Bronchial epithelial cell (primary cell): ENCODE data around the gene CACFD1. TPM values are rescaled to one million over a fixed set of nuclear protein-coding genes. Genes with fewer than 3 reads are reported as not detected.

Experiments
- DNase-seq: peaks from one replicate; pipeline ENCODE4 v3.0.0-alpha.2; 2010; ENCODE audit warnings: low read depth
- FAIRE-seq: peaks from 2 replicates; lab custom pipeline; 2011; peaks lifted over from hg19 to GRCh38; lab: Jason Lieb, UNC
- H3K27me3 ChIP-seq: 2 replicates; pipeline ENCODE4 v1.5.1; 2011; ENCODE audit warnings: low read length; ENCODE audit not compliant: control insufficient read depth, insufficient read depth
- H3K36me3 ChIP-seq: 2 replicates; pipeline ENCODE4 v1.5.1; 2011; ENCODE audit warnings: low read length; ENCODE audit not compliant: control insufficient read depth, insufficient read depth
- H3K4me3 ChIP-seq: 2 replicates; pipeline ENCODE4 v1.5.1; 2011; ENCODE audit warnings: mild to moderate bottlenecking, low read depth, low read length, control low read depth
- total RNA-seq: library from RNA; depleted of rRNA; stranded (reverse); fragments of >200 nt; gene quantifications from 2 replicates; pipeline ENCODE4 v1.2.1, GENCODE V29; 2014
- TF ChIP-seq, protein P1 (sequence below): IDR thresholded peaks from 2 replicates; pipeline ENCODE4 v1.5.1; 2011; ENCODE audit warnings: mild to moderate bottlenecking, moderate library complexity, low read length, control low read depth, inconsistent platforms; ENCODE audit not compliant: insufficient read depth, severe bottlenecking

Gene CACFD1
- total RNA-seq, 1 donor from 2014 or later: 5.5 TPM

DNA sequence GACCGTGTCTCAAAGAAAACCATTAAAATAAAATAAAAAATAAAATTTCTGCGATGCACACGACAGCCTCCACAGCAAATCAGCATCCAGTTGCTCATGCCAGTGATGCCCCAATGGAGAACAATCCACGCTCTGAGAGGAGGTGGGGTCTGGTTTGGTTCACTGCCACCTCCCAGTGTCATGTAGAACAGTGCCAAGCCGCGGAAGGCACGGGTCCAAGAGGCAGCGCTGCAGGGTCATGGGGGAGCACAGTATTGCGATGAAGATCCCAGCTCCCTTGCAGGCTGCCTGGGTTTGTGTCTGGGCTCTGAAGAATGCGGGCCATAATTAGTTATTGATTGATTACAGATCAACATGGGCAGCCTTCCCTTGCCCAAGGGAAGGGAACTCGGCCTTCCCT is 6.1 kb upstream of the CACFD1 start:
- Histone ChIP-seq H3K36me3 (no peaks in the 10 kb centered on the region), H3K4me3 (no peak overlapping the region), H3K27me3 (no peaks in the 10 kb centered on the region)
- TF ChIP-seq, protein P1, sequence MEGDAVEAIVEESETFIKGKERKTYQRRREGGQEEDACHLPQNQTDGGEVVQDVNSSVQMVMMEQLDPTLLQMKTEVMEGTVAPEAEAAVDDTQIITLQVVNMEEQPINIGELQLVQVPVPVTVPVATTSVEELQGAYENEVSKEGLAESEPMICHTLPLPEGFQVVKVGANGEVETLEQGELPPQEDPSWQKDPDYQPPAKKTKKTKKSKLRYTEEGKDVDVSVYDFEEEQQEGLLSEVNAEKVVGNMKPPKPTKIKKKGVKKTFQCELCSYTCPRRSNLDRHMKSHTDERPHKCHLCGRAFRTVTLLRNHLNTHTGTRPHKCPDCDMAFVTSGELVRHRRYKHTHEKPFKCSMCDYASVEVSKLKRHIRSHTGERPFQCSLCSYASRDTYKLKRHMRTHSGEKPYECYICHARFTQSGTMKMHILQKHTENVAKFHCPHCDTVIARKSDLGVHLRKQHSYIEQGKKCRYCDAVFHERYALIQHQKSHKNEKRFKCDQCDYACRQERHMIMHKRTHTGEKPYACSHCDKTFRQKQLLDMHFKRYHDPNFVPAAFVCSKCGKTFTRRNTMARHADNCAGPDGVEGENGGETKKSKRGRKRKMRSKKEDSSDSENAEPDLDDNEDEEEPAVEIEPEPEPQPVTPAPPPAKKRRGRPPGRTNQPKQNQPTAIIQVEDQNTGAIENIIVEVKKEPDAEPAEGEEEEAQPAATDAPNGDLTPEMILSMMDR: no peak
- DNase-seq: no peak
- no peak for FAIRE-seq

DNA sequence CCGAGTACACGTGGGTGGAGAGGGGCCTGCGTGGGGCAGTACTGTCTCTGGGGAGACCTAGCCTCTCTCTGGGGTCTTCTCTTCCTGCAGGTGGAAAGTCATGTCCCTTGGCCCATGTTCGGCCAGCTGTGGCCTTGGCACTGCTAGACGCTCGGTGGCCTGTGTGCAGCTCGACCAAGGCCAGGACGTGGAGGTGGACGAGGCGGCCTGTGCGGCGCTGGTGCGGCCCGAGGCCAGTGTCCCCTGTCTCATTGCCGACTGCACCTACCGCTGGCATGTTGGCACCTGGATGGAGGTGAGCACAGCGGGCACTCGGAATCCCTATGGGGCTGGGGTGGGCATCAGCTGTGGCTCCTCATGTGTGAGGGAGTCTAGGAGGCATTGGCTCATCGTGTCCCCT is 5.5 kb upstream of the CACFD1 start:
- no peak for FAIRE-seq
- no peak for DNase-seq
- TF ChIP-seq, protein P1: no peak

DNA sequence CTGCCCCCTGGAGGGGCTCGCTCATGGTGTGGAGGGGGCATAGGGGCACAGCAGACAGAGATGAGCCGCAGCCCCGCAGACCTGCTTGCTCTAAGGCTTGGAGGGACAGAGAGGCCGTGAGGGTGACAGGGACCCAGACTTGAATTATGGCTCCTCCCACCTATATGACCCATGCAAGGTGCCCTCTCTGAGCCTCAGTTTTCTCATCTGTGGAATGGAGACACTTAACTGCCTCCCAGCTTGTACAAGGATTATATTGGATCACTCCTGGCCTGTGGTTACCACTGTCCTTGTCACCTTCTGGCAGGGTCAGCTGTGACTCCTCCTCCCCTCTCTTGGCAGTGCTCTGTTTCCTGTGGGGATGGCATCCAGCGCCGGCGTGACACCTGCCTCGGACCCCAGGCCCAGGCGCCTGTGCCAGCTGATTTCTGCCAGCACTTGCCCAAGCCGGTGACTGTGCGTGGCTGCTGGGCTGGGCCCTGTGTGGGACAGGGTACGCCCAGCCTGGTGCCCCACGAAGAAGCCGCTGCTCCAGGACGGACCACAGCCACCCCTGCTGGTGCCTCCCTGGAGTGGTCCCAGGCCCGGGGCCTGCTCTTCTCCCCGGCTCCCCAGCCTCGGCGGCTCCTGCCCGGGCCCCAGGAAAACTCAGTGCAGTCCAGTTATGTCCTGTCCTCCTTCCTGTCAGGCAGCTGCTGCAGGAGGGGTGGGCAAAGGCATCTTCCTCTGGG is 4.7 kb upstream of the CACFD1 start:
- TF ChIP-seq, protein P1: no peak
- FAIRE-seq (no peak), DNase-seq (no peak)
- Histone ChIP-seq H3K27me3 (no peaks in the 10 kb centered on the region), H3K36me3 (no peaks in the 10 kb centered on the region), H3K4me3 (no peak overlapping the region)

More for the DNA sequence above, 5.5 kb upstream of the CACFD1 start:
- no peaks in the 10 kb centered on the region for H3K27me3 ChIP-seq
- no peaks in the 10 kb centered on the region for H3K36me3 ChIP-seq
- no peak overlapping the region for H3K4me3 ChIP-seq

DNA sequence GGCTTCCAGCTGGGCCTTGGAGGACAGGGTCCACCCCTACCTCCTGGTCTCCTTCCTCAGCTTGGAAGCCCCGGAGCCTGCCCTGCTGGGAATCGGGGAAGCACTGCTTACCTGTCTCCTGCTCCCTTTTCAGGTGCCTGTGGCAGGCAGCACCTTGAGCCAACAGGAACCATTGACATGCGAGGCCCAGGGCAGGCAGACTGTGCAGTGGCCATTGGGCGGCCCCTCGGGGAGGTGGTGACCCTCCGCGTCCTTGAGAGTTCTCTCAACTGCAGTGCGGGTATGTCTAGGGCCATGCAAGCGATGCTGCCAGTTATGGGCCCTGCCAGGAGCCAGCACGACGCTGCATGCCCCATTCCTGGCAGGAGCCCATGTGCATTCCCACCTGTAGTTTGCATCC is 3.8 kb upstream of the CACFD1 start:
- Histone ChIP-seq H3K4me3 (no peak overlapping the region), H3K27me3 (no peaks in the 10 kb centered on the region), H3K36me3 (no peaks in the 10 kb centered on the region)
- TF ChIP-seq, protein P1: no peak
- no peak for FAIRE-seq
- no peak for DNase-seq

DNA sequence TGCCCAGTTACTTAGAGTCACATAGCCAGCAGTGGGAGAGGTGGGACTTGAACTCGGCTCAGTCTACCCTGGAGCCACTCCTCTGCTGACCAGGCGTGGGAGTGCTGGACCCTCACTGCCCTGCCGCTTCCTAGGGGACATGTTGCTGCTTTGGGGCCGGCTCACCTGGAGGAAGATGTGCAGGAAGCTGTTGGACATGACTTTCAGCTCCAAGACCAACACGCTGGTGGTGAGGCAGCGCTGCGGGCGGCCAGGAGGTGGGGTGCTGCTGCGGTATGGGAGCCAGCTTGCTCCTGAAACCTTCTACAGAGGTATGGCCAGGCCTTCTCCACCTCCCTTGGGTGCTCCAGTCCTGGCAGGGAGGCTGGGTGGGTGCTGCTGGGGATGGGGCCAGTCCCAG is 3.4 kb upstream of the CACFD1 start:
- TF ChIP-seq, protein P1: no peak
- DNase-seq: no peak
- FAIRE-seq: no peak
- Histone ChIP-seq H3K36me3 (no peaks in the 10 kb centered on the region), H3K27me3 (no peaks in the 10 kb centered on the region), H3K4me3 (no peak overlapping the region)

DNA sequence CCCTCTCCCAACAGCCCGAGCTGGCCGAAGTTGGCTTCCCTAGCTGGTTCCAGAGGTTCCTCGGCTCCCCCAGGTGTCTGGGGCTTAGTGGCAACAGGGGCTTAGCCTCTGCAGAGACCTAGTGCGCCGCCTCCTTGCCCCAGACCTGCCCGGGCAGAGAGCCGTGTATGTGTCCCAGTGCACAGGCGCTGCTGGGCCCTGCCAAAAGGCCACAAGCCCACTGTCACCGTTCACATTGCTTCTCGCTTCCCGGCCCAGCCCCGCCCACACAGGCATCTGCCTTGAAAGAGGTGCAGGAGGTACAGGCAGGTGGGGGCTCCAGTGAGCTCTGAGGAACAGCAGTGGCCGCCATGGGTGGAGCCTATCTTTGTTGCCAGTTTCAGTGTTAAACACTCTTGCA is 2.5 kb upstream of the CACFD1 start:
- FAIRE-seq: no peak
- H3K27me3 ChIP-seq: no peaks in the 10 kb centered on the region
- no peak for DNase-seq
- no peaks in the 10 kb centered on the region for H3K36me3 ChIP-seq
- no peak overlapping the region for H3K4me3 ChIP-seq
- TF ChIP-seq, protein P1: no peak
